HG02840 (cell line): ENCODE measurements around the gene CXCR3.

Experiments used
- ATAC-seq: cut with Tn5 transposase; IDR thresholded peaks from one replicate; pipeline ENCODE4 v1.9.1; 2021; ENCODE audit warnings: mild to moderate bottlenecking, moderate library complexity, moderate number of reproducible peaks; ENCODE audit not compliant: unreplicated experiment, low FRiP score

Gene CXCR3

GRCh38 chrX:71637848-71638247 lies 19.5 kb upstream of the CXCR3 start:
- ATAC-seq: peak; percentile 55

GRCh38 chrX:71637253-71637618 lies 18.9 kb upstream of the CXCR3 start:
- ATAC-seq: no peak

DNA sequence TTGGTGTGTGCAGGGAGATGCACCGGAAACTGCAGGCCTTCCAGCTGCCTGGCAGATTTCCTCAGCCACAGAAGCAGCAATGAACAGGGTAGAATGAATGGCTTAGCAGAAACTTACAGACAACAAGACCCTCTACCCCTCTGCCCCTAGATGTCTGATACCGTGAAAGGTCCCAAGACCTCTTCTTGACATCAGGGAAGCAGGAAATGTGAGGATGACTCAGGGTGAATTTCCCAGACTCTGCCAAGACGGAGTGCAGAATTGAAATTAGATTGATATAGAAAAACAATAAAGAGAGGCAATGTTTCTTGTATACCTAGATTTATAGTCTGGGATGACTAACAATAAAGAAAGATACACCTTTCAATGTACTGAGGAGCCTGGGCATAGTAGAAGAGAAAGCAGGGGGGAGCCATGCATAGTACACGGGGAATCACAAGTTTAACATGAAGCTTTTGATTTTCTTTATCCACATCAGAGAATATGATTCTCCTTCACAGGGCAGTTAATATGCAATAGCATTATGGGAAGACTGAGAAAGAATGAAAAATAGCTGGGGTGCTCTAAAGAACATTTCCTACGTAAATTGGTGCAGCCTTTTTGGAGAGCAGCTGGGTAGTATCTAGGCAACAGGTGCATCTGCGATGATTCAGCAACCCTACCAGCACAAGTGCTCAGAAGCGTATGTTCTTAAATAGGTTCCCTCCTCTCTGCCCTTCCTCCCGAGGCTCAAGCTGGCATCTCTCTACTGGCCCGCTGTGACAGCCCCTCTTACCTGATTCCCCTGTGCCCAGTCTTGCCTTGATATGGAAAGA lies 18.3 kb upstream of the CXCR3 start:
- ATAC-seq: no peak

- ATAC-seq: no peak
Measured at GRCh38 chrX:71634366-71634765, 16.1 kb upstream of the CXCR3 start.

DNA sequence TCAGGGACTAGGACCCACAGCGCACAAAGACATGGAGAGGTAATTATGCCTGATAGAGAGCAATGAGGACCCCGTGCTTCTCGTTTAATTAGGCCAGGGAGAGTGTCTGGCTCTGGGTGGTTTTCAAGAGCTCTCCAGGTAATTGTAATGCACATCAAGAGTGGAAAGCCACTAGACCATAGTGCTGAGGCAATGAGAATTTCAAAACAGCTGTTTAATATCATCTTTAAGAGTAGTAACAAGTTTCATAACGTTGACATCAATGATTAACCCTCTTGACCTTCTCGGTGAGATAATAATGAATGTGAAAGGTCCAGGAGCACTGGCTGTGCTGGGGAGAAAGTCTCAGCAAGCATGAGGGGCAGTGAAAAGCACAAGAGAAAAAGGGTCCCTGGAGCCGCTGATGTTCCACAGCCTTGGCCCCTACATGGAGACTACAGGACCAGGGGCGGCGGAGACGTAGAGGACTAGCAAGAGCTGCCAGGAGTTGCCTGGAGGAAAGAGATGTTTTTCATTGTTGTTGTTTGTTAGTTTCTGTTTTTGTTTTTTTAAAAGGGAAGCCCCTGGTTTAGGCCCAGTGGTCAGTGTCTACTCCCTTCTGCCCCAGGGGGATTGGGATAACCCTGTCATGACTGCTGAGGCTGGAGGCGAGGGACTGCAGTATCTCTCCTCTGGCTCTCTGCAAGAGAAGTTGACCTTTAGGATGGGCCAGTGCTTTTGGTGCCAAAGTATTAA lies 14.8 kb upstream of the CXCR3 start:
- no peak for ATAC-seq

- ATAC-seq: peak; percentile 52
Measured at GRCh38 chrX:71629467-71629866, 11.2 kb upstream of the CXCR3 start.

GRCh38 chrX:71627588-71628404 lies 9.5 kb upstream of the CXCR3 start:
- ATAC-seq: no peak

GRCh38 chrX:71626576-71626975 lies 8.3 kb upstream of the CXCR3 start:
- no peak for ATAC-seq

- ATAC-seq: no peak
Measured at GRCh38 chrX:71625471-71625870, 7.2 kb upstream of the CXCR3 start.

GRCh38 chrX:71623714-71624113 lies 5.4 kb upstream of the CXCR3 start:
- ATAC-seq: no peak

GRCh38 chrX:71622576-71623450 lies 4.5 kb upstream of the CXCR3 start:
- ATAC-seq: peak; percentile 51

DNA sequence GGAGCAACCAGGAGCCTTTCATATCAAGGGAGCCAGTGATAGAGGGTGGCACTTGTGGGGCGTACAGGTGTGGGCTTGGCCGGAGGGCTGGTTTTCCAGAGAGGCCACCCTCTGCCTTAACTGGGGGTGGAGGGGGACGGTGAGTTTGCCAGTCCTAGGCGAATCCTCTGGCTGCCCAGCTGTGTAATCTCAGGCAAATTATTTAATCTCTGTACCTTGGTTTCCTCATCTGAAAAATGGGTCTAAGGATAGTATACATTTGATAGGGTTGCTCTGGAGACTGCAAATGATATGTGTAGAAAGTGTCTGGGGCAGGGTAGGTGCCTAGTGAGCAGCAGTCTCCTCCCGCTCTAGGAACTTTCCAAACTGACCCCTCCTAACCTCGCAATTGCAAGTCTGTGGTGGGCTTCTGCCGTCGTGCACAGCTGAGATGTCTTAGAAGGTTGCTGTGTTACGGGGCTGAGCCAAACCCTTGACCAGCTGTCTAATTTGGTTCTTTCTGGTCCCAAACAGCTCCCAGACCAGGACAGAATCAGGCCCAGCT lies 3.8 kb upstream of the CXCR3 start:
- no peak for ATAC-seq

DNA sequence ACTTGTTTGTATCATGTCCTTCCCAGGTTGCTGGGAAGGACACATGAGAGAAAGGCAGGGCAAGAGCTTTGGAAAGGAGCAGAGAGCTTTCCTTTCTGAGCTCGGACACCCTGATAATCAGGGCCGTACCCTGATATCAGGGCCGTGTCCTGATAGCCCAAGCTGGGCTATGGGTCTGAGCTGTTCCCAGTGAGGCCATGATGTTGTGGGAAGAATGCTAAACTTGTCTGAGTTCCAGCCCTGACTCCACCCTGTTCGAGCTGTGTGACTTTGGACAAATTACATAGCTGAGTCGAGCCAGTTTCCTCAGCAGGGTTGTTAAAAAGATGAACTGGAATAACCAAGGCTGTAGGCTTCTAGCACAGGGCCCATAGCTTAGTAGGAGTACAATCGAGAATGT lies 3.3 kb upstream of the CXCR3 start:
- ATAC-seq: no peak

GRCh38 chrX:71619986-71620385 lies 1.7 kb upstream of the CXCR3 start:
- no peak for ATAC-seq

- ATAC-seq: no peak
Measured at GRCh38 chrX:71619193-71619592, 882 bp upstream of the CXCR3 start.

- ATAC-seq: no peak
Measured at GRCh38 chrX:71618787-71619186, 476 bp upstream of the CXCR3 start.

GRCh38 chrX:71617742-71618141 lies 569 bp downstream of the CXCR3 start:
- ATAC-seq: no peak

GRCh38 chrX:71616672-71617529 lies 1.4 kb downstream of the CXCR3 start:
- no peak for ATAC-seq

- no peak for ATAC-seq
Measured at GRCh38 chrX:71615954-71616353, 2.4 kb downstream of the CXCR3 start.
